H9 (cell line): Measurements from ENCODE around the gene FANCC. TPM values are rescaled to one million over a fixed set of nuclear protein-coding genes. Genes with fewer than 3 reads are reported as not detected.
A peak's percentile ranks its signal among the peaks of the same experiment; 100 is the strongest.

Experiments used
- DNase-seq: peaks from one replicate; pipeline ENCODE4 v3.0.0-alpha.2; 2017
- H2AFZ ChIP-seq: one replicate; pipeline ENCODE4 v1.6.1; 2013; ENCODE audit warnings: mild to moderate bottlenecking, low read length, control low read depth, moderate library complexity
- H2AK5ac ChIP-seq: 2 replicates; pipeline ENCODE4 v1.6.1; 2013; ENCODE audit warnings: low read length, control low read depth, mixed read lengths; ENCODE audit not compliant: insufficient read length
- H2BK120ac ChIP-seq: one replicate; pipeline ENCODE4 v1.6.1; 2013; ENCODE audit warnings: low read depth, mild to moderate bottlenecking, low read length, control low read depth, inconsistent platforms; ENCODE audit not compliant: poor library complexity, severe bottlenecking
- H2BK12ac ChIP-seq: 2 replicates; pipeline ENCODE4 v1.6.1; 2013; ENCODE audit warnings: low read length, control low read depth, mixed read lengths, low read depth; ENCODE audit not compliant: insufficient read length
- H2BK15ac ChIP-seq: 2 replicates; pipeline ENCODE4 v1.6.1; 2013; ENCODE audit warnings: low read depth, low read length, control low read depth
- H2BK20ac ChIP-seq: one replicate; pipeline ENCODE4 v1.6.1; 2013; ENCODE audit warnings: low read depth, mild to moderate bottlenecking, low read length, control low read depth, inconsistent platforms; ENCODE audit not compliant: poor library complexity, severe bottlenecking
- H2BK5ac ChIP-seq: 2 replicates; pipeline ENCODE4 v1.6.1; 2013; ENCODE audit warnings: low read length, control low read depth, mixed read lengths; ENCODE audit not compliant: insufficient read length
- H3K14ac ChIP-seq: 2 replicates; pipeline ENCODE4 v1.6.1; 2013; ENCODE audit warnings: low read length, control low read depth; ENCODE audit not compliant: insufficient read depth
- H3K18ac ChIP-seq: 2 replicates; pipeline ENCODE4 v1.6.1; 2013; ENCODE audit warnings: low read depth, mild to moderate bottlenecking, mixed read lengths, low read length, control low read depth; ENCODE audit not compliant: insufficient read length
- H3K23ac ChIP-seq: 2 replicates; pipeline ENCODE4 v1.6.1; 2013; ENCODE audit warnings: low read length, control low read depth, mixed read lengths, low read depth; ENCODE audit not compliant: insufficient read length
- H3K23me2 ChIP-seq: 2 replicates; pipeline ENCODE4 v1.6.1; 2013; ENCODE audit warnings: low read depth, mild to moderate bottlenecking, mixed read lengths, low read length, control low read depth; ENCODE audit not compliant: insufficient read length, poor library complexity, severe bottlenecking
- H3K27ac ChIP-seq: 2 replicates; pipeline ENCODE4 v1.5.1; 2013; ENCODE audit warnings: low read length, control low read depth, mixed read lengths, low read depth; ENCODE audit not compliant: insufficient read length
- H3K27me3 ChIP-seq: 2 replicates; pipeline ENCODE4 v1.6.1; 2013; ENCODE audit warnings: low read length, control low read depth, inconsistent platforms; ENCODE audit not compliant: insufficient read depth
- H3K4ac ChIP-seq: 2 replicates; pipeline ENCODE4 v1.6.1; 2013; ENCODE audit warnings: low read depth, mild to moderate bottlenecking, control low read depth, inconsistent platforms, low read length, moderate library complexity
- H3K4me1 ChIP-seq: 2 replicates; pipeline ENCODE4 v1.6.1; 2013; ENCODE audit warnings: low read length, control low read depth, inconsistent platforms; ENCODE audit not compliant: insufficient read depth
- H3K4me2 ChIP-seq: 2 replicates; pipeline ENCODE4 v1.6.1; 2013; ENCODE audit warnings: low read length, control low read depth, mixed read lengths; ENCODE audit not compliant: insufficient read length, insufficient read depth
- H3K56ac ChIP-seq: 2 replicates; pipeline ENCODE4 v1.6.1; 2013; ENCODE audit warnings: low read depth, mild to moderate bottlenecking, mixed read lengths, low read length, control low read depth; ENCODE audit not compliant: insufficient read length
- H3K79me1 ChIP-seq: 2 replicates; pipeline ENCODE4 v1.6.1; 2013; ENCODE audit warnings: low read depth, mild to moderate bottlenecking, moderate library complexity, low read length, control low read depth, inconsistent platforms; ENCODE audit not compliant: insufficient read depth, poor library complexity, severe bottlenecking
- H3K79me2 ChIP-seq: 2 replicates; pipeline ENCODE4 v1.6.1; 2013; ENCODE audit warnings: low read length, control low read depth, inconsistent platforms; ENCODE audit not compliant: insufficient read depth
- H3K9ac ChIP-seq: 2 replicates; pipeline ENCODE4 v1.6.1; 2013; ENCODE audit warnings: low read length, control low read depth, mixed read lengths; ENCODE audit not compliant: insufficient read length; ENCODE audit errors: extremely low read depth
- H3K9me3 ChIP-seq: one replicate; pipeline ENCODE4 v1.6.1; 2013; ENCODE audit warnings: low read depth, low read length, inconsistent platforms; ENCODE audit not compliant: control insufficient read depth
- H3T11ph ChIP-seq: one replicate; pipeline ENCODE4 v1.6.1; 2013; ENCODE audit warnings: mild to moderate bottlenecking, low read length, control low read depth, inconsistent platforms
- H4K20me1 ChIP-seq: one replicate; pipeline ENCODE4 v1.6.1; 2013; ENCODE audit not compliant: control insufficient read depth, insufficient read length, insufficient read depth
- H4K5ac ChIP-seq: 2 replicates; pipeline ENCODE4 v1.6.1; 2013; ENCODE audit warnings: low read depth, mild to moderate bottlenecking, mixed read lengths, low read length, control low read depth; ENCODE audit not compliant: insufficient read length
- H4K8ac ChIP-seq: replicated peaks from 2 replicates; pipeline ENCODE4 v1.6.1; 2013; ENCODE audit warnings: low read length, control low read depth, mixed read lengths, low read depth; ENCODE audit not compliant: insufficient read length
- H4K91ac ChIP-seq: 2 replicates; pipeline ENCODE4 v1.6.1; 2013; ENCODE audit warnings: low read depth, mild to moderate bottlenecking, moderate library complexity, mixed read lengths, low read length, control low read depth; ENCODE audit not compliant: insufficient read length
- H3K27ac Mint-ChIP-seq, 3 experiments: 2 replicates in 2 of 3; 3 replicates in 1 of 3; pipeline ENCODE4 v1.8.0; 2020 to 2021; ENCODE audit warnings: mixed read lengths in 3 of 3, mild to moderate bottlenecking in 1 of 3, moderate library complexity in 1 of 3
- H3K27me3 Mint-ChIP-seq: 2 replicates; pipeline ENCODE4 v1.8.0; 2021; ENCODE audit warnings: low read depth, mild to moderate bottlenecking, moderate library complexity, mixed read lengths
- H3K36me3 Mint-ChIP-seq, 3 experiments: 2 replicates in 2 of 3; 3 replicates in 1 of 3; pipeline ENCODE4 v1.8.0; 2020 to 2021; ENCODE audit warnings: low read depth in 3 of 3, mixed read lengths in 3 of 3; ENCODE audit not compliant: insufficient read depth in 1 of 3
- H3K4me1 Mint-ChIP-seq, 2 experiments: 2 replicates each; pipeline ENCODE4 v1.8.0; 2020; ENCODE audit warnings: mixed read lengths in 2 of 2
- H3K4me3 Mint-ChIP-seq, 2 experiments: 2 replicates in 1 of 2; 3 replicates in 1 of 2; pipeline ENCODE4 v1.8.0; 2020 to 2021; ENCODE audit warnings: mild to moderate bottlenecking in 2 of 2, mixed read lengths in 2 of 2, moderate library complexity in 1 of 2
- H3K9me3 Mint-ChIP-seq, 2 experiments: 2 replicates in 1 of 2; 3 replicates in 1 of 2; pipeline ENCODE4 v1.8.0; 2020; ENCODE audit warnings: mild to moderate bottlenecking in 2 of 2, mixed read lengths in 2 of 2, moderate library complexity in 1 of 2
- CTCF ChIP-seq: fragments of 200-600 bp; sonication (generic); conservative IDR thresholded peaks from 3 replicates; pipeline ENCODE4 v1.8.0; 2021; ENCODE audit warnings: antibody characterized with exemption, mild to moderate bottlenecking
- WGBS: extraction: QIAGEN DNeasy Blood & Tissue Kit; methylation state at CpG from one replicate; pipeline ENCODE4 v1.1.7; 2013; ENCODE audit warnings: missing lambda C conversion rate, low lambda C conversion rate, mixed read lengths; ENCODE audit not compliant: insufficient read length; ENCODE audit errors: extremely low coverage; 5-methylcytosine and 5-hydroxymethylcytosine counted together
- total RNA-seq: library from RNA; stranded (reverse); gene quantifications from 2 replicates; pipeline ENCODE4 v1.2.1, GENCODE V29; 2021

Gene FANCC
- total RNA-seq, 1 experiment from 2014 or later, result 14.6 TPM

- peak overlapping the region in 1 of 3 experiments; percentile 23; a peak in 1 of 7 replicates for H3K27ac Mint-ChIP-seq
- peak; percentile 80 for DNase-seq
- H3K9ac ChIP-seq, result no peak overlapping the region
Measured at GRCh38 chr9:95138474-95138873, 179.0 kb downstream of the FANCC start.

More at GRCh38 chr9:95138474-95138873, 179.0 kb downstream of the FANCC start:
- no peak overlapping the region for H2BK12ac ChIP-seq
- Mint-ChIP-seq H3K36me3 (peaks cover 0 to 3% (median 0%) of the 10 kb centered on the region in 3 experiments; a peak in 1 of 7 replicates), H3K4me3 (no peak overlapping the region), H3K27me3 (no peaks in the 10 kb centered on the region; the same call in 1 of the 2 replicates), H3K9me3 (no peaks in the 10 kb centered on the region), H3K4me1 (peaks cover 11 to 15% of the 10 kb centered on the region in 2 experiments)
- WGBS, result no CpG with 5 or more reads among the region's 10 CpGs
- H3K27me3 ChIP-seq, result no peaks in the 10 kb centered on the region
- H3K14ac ChIP-seq, result no peak overlapping the region
- no peak overlapping the region for H3K4me2 ChIP-seq
- H3K79me2 ChIP-seq, result no peaks in the 10 kb centered on the region
- no peak overlapping the region for H2AK5ac ChIP-seq
- H3K18ac ChIP-seq, result no peak overlapping the region
- no peak overlapping the region for H2BK120ac ChIP-seq
- no peak overlapping the region for H2BK15ac ChIP-seq
- no peak overlapping the region for H2BK20ac ChIP-seq
- peak; percentile 44 for TF ChIP-seq CTCF
- no peak overlapping the region for H4K5ac ChIP-seq
- no peak overlapping the region for H3T11ph ChIP-seq
- H3K9me3 ChIP-seq, result no peaks in the 10 kb centered on the region
- no peak overlapping the region for H3K23ac ChIP-seq
- no peaks in the 10 kb centered on the region for H3K23me2 ChIP-seq
- H2AFZ ChIP-seq, result no peak overlapping the region
- no peak overlapping the region for H4K8ac ChIP-seq
- no peak overlapping the region for H2BK5ac ChIP-seq
- no peak overlapping the region for H3K27ac ChIP-seq
- H3K4me1 ChIP-seq, result no peaks in the 10 kb centered on the region
- H4K20me1 ChIP-seq, result no peaks in the 10 kb centered on the region
- no peak overlapping the region for H3K56ac ChIP-seq
- H3K4ac ChIP-seq, result no peak overlapping the region
- no peak overlapping the region for H4K91ac ChIP-seq
- no peaks in the 10 kb centered on the region for H3K79me1 ChIP-seq
